Stimulated activated CD4-positive, alpha-beta T cell treated with anti-CD3 and anti-CD28 coated beads, Interleukin-2, amount 100 ng/mL, for 24 hours (primary cell): ENCODE measurements around the gene TH.

Source experiments
- DNase-seq, 2 donors: peaks; one replicate each; pipeline ENCODE4 v3.0.0-alpha.2; 2020

Gene TH

DNA sequence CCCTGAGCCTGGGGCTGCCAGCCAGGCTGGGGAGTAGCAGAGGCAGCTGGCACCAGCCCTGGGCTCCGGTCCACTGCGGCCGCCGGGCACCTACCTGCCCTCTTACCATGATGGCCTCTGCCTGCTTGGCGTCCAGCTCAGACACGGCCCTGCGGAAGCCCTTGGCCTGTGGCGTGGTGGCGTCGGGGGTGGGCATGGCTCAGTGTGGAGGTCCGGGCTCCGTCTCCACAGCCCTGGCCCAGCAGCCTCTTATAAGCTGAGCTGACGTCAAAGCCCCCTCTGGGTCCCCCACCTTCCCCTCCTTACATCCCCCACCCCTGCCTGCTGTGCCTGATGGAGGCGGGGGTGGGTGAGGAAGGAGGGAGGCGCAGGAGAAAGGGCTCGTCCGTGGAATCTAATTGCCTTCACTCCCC is at the start of gene TH:
Gene TH (minus strand): TSS at position 225 of the 413 bp plus-strand sequence. CDS start 29 bp downstream, at position 196.
- DNase-seq = no peak

DNA sequence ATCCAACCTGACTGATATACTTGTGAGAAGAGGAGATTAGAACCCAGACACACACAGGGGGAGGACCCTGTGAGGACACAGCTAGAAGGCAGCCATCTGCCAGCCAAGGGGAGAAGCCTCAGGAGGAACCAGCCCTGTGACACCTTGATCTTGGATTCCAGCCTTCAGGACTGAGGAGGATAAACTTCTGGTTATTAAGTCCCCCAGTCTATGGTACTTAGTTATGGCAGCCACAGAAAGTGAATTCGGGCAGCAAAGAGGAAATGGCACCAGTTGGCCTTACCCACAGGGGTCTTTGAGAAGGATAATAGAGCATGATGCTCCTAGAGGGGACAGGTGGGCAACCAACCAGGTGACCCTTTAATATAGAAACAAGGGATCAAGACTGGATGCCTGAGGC is 49.4 kb upstream of the TH start:
- no peak for DNase-seq

DNA sequence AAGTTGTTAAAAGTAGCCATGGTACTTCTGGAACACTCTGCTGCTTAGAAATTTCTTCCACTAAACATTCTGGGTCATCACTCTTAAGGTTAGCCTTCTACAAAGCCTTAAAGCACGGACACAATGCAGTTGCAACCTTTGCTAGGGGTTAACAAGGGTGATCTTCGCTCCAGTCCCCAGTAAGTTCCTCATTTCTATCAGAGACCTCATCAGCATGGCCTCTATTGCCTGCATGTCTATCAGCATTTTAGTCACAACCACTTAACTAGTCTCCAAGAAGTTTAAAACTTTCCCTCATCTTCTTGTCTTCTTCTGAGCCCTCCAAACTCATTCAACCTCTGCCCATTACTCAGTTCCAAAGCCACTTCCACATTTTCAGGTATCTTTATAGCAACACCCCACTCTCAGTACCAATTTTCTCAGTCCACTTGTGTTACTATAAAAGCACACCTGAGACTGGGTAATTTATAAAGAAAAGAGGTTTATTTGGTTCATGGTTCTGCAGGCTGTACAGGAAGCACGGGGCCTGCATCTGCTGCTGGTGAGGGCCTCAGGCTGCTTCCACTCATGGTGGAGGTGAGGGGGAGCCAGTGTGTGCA is 48.7 kb upstream of the TH start:
- no peak for DNase-seq

DNA sequence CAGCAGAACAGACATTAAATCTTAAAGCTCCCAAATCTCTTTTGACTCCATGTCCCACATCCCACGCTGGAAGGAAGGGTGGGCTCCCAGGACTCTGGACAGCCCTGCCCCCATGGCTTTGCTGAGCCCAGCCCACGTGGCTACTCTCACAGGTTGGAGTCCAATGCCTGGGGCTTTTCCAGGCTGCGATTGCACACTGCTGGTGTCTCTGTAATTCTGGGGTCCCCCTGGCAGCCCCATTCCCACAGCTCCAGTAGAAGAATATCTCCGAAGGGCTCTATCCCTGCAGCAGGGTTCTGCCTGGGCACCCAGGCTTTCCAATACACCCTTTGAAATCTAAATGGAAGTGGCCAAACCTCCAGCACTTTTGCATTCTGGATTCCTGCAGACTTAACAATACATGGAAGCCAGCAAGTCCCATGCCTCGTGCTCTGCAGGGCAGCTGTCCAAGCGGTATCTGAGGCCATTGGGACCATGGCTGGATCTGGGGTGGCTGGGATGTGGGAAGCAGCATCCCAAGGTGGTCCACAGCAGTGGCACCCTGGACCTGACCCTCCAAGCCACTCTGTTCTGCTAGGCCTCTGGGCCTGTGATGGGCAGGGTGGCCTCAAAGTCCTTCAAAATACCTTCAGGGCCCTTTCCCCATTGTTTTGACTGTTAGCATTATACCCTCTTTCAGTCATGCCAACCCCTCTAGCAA is 47.9 kb upstream of the TH start:
- no peak for DNase-seq

DNA sequence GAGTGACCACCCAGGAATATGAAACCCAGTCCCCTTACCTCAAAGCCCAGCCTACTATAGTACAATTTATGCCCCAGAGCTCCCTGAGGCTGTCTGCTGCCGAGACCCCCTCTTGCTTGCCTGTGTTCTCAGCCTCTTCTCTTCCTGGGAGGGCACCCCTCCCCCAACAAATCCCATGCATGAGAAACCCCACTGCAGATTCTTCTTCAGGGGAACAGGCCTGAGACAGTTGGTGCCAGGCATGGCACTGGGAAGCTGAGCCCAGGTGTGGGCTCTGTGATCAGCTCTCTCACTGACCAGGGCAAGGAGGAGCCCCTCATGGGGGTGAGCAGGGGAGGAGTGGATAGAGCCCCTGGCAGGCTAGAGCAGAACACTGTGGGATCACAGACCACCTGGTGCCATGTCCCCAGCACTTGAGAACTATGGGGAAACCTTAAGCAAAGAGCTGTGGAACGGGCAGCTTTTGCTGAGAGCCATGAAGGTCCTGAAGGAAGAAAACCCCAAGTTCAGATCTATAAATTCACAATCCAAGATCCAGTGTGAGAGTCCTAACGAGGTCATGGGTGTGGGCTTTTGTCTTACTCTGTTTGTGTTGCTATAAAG is 46.5 kb upstream of the TH start:
- DNase-seq = no peak

DNA sequence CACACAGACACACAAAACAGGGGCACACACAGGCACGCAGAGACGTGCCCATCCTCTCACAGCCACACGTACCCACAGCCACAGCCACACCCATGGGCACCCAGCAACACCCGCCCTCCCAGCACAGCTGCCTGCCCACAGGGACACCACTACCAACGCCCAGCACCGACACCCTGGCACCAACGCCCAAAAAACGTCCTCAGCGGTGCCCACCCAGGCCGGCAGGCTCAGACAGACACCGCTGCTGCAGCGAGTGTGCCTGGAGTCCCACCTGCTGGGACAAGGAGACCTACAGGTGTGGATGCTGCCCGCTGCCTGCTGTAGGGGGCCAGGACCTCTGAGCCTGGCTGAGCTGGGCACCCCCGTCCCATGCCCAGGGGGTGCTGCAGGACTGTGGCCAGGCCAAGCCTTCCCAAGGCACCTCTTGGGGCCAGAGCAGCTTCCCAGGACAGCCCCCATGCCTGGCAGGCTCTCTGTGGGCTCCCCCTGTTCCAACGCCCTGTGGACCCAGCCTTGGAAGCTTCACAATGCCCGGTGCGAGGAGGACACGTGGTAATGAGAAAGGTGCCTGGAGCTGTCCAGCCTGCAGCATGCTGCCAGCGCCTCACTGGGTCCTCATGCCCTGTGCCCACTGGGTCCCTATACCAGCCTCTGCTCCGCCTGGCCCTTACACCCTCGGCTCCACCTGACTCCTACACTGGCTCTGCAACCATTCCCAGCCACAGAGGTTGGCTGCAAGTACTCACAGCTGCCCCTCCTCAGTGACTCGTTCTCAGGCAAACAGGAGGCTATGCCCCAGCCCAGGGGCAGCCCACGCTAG is 45.8 kb upstream of the TH start:
- DNase-seq = peak in 1 of 2 donors; percentile 16

DNA sequence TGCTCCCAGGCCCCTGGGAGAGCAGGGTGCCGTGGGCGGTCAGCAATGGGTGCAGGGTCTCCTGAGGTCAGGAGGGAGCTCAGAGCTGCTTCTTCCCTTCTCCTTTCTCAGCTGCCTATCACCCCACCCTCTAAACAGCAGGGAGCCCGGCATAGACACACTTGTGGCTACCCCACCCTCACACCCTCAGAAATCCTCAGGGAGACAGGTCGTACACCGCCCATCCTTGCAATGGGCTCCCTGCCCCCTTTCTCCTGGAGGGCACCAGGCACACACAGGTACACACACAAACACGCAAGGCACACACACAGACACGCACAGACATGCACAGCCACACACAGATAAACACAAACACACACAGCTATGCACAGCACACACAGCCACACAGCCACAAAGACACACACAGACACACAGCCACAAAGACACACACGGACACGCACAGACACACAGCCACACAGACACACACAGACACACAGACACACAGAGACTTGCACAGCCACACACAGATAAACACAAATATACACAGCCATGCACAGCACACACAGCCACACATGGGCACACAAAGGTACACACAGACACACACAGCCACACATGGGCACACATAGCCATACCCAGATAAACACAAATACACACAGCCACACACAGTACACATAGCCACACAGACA is 44.9 kb upstream of the TH start:
- DNase-seq = no peak

DNA sequence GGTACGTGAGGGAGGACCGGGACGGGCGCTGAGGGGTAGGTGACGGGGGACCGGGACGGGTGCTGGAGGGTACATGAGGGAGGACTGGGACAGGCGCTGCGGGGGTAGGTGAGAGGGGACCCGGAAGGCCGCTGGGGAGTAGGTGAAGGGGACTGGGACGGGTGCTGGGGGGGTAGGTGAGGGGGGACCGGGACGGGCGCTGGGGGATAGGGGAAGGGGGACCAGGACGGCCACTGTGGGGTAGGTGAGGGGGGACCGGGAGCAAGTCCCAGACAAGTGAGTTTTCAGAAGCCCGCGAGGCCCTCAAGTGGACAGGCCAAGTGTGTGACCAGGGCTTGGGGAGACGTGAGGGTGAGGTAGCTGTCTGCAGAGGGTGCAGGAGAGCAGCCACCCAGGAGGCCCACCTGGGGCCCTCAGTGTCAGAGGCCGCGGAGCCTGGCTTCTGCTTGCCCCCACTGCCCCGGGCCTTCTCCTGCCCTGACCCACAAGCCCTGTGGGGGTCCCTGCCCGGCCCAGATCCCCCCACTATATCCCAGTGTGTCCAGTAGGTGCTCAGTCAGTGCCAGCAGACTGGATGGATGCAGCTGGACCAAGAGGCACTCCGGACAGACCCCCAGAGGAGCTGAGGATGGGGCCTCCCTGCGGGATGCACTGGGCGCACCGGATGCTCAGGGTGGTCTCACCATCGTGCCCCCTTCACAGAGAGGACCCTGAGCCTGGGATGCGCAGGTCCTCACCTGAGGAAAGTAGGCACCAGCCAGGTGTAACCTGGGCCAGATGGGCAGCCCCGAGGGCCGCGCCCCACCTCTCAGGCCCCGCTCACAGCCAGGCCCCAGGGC is 44.2 kb upstream of the TH start:
- DNase-seq = no peak

DNA sequence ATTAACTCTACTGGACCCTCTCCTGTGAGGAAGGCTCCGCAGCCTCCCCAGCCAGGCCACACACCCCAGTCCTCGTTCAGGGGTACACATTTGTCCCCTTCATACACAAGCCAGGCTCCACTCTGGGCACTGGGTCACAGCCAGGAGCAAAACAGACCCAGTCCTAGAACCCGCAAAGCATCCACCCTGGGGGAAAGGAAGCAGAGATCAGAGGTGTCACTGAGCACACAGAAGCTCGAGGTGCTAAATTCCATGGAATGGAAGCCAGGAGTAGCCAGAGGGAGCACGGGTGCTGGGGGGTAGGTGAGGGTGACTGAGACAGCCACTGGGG is 43.6 kb upstream of the TH start:
- no peak for DNase-seq

DNA sequence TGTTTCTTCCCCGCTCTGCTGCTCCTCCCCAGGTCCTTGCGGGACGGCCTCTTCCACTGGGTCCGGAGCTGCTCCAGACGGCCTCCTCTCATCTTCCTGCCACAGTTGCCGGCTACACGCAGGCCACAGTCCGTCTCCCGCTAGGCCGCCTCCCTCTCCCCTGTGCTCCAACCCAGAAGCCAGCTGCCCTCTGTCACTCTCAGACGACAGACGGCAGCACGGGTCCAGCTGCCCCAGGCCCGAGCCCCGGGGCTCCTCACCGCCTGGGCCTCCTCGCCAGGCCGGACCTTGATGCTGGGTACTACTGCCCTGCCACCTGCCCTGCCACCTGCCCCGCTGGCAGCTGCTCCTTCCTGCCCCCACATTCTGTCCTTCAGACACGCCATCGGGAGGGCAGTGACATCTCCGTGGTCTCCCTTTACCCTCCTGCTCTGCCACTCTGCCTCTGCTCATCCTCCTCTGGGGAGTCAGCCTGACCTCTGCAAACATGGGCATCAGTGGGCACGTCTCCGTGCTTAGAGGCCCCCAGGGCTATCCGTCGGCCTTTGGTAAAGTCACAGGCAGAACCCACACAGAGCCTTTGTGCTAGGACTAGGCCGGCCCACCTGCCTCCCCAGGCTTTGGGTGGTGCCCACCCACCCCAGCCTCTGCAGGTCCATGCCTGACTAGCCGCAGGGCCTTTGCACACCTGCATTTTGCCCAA is 43.1 kb upstream of the TH start:
- peak in 1 of 2 donors; percentile 16 for DNase-seq

DNA sequence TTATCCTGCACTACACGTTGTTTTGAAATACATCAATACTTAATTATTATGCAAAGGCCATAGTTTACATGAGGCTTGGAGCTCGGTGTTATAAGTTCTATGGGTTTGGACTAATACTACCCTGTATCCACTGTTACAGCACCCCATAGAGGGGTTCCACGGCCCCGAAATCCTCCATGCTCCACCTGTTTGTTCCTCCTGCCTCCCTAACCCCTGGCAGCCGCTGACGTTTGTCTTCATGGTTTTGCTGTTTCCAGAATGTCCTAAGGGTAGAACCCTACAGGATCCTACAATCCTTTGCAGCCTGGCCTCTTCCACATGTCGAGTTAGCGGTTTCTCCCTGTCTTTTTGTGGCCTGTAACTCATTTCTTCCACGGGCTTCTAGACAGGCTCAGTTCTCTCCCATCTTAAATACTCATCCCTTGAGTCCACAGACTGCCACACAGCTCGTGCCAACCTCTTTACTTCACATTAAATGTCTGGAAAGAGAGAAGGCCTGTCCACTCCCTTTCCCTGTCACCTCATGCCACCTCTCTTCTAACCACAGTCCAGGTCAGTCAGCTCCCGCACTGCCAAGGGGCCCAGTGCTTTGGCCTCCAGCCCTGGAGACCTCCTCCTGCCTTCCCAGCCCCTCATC is 42.4 kb upstream of the TH start:
- DNase-seq = no peak

DNA sequence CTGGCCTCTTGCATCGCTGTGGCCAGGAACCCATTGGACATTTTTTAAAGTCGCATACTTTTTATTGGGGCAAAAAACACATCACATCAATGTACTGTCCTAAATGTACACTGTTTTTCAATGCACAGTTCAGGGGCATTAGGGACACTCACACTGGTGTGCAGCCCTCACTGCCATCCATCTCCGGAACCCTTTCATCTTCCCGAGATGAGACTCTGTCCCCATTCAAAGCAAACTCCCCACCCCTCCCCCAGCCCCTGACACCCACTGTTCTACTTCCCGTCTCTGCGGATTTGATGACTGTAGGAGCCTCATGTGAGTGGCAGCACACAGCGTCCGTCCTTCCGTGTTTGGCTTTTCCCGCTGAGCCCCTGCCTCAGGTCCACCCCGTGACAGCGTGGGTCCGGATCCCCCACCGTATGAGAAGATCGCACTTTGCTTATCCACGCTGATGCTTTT is 41.8 kb upstream of the TH start:
- peak; percentile 32 to 35 for DNase-seq

DNA sequence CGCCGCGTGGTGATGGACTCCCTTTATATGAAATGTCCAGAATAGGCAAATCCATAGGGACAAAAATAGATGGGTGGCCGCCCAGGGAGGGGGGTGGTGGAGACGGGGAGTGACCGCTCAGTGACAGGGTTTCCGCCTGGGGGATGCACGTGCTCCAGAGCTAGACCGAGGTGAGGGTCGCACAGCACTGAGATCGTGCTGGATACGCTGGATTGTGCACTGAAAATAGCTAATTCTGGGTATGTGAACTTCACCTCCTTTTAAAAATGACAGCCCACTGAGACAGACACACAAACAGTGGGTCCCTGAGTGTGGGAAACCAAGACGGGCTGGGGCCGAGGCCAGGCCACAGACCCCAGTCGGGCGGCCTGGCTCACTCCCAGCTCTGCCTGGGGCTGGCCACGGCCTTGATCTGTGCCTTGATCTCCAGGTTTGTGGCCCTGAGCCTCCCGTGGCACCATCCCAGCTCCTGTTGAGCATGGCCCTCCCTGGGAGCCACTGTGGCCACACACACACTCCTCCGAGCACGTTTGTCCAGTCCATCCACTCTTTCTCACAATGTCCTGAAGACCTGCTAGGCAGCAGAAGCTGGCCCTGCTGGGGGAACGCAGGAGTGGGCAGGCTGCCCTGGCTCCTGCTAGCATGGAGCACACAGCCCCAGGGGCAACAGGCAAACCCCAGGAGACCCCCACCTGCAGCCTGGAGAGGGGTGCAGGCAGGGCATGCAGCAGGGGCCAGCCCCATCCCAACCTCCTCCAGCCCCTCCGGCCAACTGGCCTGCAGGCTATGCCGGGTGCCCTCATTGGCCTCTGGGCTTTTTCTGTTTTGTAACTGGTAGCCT is 41.0 kb upstream of the TH start:
- DNase-seq = no peak

DNA sequence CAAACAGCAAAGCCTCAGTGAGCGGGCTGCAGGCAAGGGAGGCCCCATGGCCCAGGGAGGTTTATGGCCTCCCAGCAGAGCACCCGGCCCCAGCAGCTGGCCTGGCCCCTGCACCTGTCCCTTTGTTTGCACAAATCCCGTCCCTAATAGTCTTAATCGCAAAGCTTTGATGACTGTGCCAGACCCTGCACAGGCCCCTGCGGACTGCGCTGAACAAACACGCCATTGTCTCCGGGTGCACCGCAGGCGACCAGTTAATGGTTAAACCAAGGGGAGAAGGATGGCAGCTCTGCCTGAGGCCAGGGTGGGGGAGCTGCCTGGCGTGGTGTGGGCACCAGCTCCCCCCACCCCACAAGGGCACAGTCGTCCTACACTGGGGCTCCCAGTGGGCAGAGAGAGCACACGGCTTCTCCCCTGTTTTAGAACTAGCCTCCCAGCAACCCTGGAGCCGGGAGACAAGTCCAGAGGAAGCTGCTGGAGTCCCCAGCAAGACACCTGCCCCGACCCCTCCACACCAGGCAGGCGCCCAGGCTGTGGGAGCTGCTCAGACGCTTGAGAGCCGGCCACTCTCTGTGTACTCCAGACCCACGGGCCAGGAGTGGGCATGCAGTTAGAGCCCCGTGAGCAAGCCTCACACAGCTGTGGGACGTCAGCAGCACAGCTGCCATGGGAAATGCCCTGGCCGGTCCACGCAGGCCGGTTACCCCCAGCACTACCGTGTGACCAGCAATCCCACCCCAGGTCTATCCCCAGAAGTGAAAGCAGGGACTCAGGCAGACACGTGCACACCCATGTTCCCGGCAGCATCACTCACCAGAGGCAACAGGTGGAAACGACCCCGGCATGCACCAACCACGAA is 39.7 kb upstream of the TH start:
- no peak for DNase-seq

DNA sequence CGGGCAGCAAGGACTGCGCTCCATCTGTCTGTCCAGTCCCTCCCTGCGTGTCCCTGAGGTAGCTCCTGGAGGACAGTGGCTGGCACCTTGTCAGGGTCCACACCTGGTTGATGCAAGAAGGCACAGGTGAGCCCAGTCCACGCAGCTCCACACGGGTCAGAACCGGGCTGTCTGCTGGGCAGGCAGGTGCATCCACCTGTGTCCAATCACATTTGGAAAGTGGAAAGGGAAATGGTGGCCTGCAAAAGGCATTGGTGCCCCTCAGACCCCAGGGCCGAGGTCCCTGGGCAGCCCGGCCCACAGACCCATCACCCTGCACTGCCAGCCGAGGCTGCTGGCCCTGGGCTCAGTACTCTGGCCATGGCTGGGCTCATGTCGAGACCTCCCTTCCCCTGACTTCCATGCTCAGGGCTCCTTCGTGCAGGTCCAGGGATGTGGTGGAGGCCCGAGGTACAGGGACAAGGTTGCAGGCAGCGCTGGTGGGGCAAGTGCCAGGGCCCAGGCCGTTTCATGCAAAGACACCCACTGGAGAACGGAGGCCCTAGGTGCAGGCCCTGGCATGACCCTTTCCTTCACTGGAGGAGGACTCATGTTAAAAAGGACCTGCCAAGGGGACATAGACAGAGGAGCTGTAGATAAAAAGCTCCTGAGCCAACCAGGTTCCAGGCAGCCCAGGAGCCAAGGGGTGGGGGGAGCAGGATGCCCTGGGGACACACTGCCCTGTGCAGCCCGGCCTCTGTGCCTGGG is 38.9 kb upstream of the TH start:
- peak in 1 of 2 donors; percentile 15 for DNase-seq

DNA sequence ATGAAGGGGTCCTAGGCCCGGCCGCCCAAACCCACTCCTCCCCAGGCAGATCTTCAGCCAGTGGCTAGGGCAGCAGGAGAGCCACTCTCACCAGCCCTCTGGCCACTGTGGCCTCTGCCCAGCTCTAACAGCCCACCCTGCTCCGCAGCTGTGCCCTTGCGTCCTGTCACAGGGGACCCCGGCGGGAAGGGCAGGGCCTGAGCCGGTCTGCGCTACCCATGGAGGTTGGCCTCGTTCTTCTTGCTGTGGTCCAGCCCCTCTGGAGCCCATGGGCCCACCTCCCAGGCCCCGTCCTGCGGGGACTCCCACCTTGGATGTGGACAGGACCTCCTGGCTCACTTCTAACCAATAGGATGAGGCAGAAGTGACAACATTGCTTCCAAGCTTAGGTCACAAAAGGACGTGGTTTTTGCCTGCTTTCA is 38.3 kb upstream of the TH start:
- no peak for DNase-seq

DNA sequence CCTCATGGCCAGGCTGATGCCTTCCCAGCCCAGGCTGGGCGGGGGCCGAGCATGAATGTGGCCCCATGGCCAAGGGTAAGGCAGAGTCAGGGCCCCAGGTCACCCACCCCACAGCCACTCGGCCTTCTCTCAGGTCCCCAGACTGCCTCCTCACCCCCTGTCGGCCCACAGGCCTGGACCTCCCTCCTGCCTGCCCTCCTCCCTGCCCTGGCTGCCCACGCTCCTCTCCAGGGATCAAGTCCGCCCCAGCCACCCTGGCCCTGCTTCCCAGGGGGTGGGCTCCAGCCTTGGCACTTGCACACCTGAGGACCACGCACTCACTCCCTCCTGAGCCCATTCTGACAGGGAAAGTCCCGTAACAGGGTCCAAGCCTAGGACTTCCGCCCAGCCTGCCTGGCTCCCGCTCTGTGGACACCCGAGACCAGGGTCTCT is 37.8 kb upstream of the TH start:
- no peak for DNase-seq
